Nucleus accumbens (tissue), 56 donors: ENCODE measurements around the gene IL36A.

ENCODE experiments used
- DNase-seq, 56 donors: peaks; one replicate each; lab custom pipeline; 2025; lab: John Stamatoyannopoulos, UW

IL36A gene

GRCh38 chr2:113000436-113000835 is 4.8 kb upstream of the IL36A start:
- no peak for DNase-seq

- DNase-seq: no peak
These were observed 2.6 kb upstream of the IL36A start for GRCh38 chr2:113002677-113003076.

GRCh38 chr2:113007250-113007649 is 2.0 kb downstream of the IL36A start:
- DNase-seq: no peak

- DNase-seq: no peak
These were observed 4.4 kb downstream of the IL36A start for GRCh38 chr2:113009622-113010021.

- DNase-seq: no peak
These were observed 4.8 kb downstream of the IL36A start for GRCh38 chr2:113010088-113010487.

- DNase-seq: no peak
These were observed 5.8 kb downstream of the IL36A start for GRCh38 chr2:113011108-113011507.

GRCh38 chr2:113012436-113013335 is 7.4 kb downstream of the IL36A start:
- no peak for DNase-seq

- no peak for DNase-seq
These were observed 8.0 kb downstream of the IL36A start for GRCh38 chr2:113013336-113013661.

GRCh38 chr2:113014067-113014466 is 8.8 kb downstream of the IL36A start:
- no peak for DNase-seq

- no peak for DNase-seq
These were observed 9.8 kb downstream of the IL36A start for GRCh38 chr2:113015042-113015441.

GRCh38 chr2:113015655-113016054 is 10.4 kb downstream of the IL36A start:
- no peak for DNase-seq

- DNase-seq: no peak
These were observed 13.2 kb downstream of the IL36A start for GRCh38 chr2:113018509-113018908.

- no peak for DNase-seq
These were observed 16.1 kb downstream of the IL36A start for GRCh38 chr2:113021312-113021711.

GRCh38 chr2:113024764-113025163 is 19.5 kb downstream of the IL36A start:
- no peak for DNase-seq

GRCh38 chr2:113025737-113026136 is 20.5 kb downstream of the IL36A start:
- DNase-seq: no peak

- peak in 12 of 56 donors; percentile 2 to 45 (median 24) for DNase-seq
These were observed 22.4 kb downstream of the IL36A start for GRCh38 chr2:113027691-113028090.

GRCh38 chr2:113028112-113028511 is 22.9 kb downstream of the IL36A start:
- DNase-seq: no peak

GRCh38 chr2:113032737-113033136 is 27.5 kb downstream of the IL36A start:
- no peak for DNase-seq

- DNase-seq: no peak
These were observed 28.8 kb downstream of the IL36A start for GRCh38 chr2:113034016-113034415.

- DNase-seq: no peak
These were observed 31.5 kb downstream of the IL36A start for GRCh38 chr2:113036763-113037162.

GRCh38 chr2:113038291-113038690 is 33.0 kb downstream of the IL36A start:
- DNase-seq: no peak

GRCh38 chr2:113039158-113039557 is 33.9 kb downstream of the IL36A start:
- no peak for DNase-seq

GRCh38 chr2:113039719-113040118 is 34.5 kb downstream of the IL36A start:
- no peak for DNase-seq
